HG03469 (cell line): ENCODE measurements around the gene NPAS3.

Source experiments
- ATAC-seq: cut with Tn5 transposase; IDR thresholded peaks from one replicate; pipeline ENCODE4 v1.9.1; 2021; ENCODE audit warnings: mild to moderate bottlenecking, moderate library complexity, moderate number of reproducible peaks; ENCODE audit not compliant: unreplicated experiment

NPAS3 gene

DNA sequence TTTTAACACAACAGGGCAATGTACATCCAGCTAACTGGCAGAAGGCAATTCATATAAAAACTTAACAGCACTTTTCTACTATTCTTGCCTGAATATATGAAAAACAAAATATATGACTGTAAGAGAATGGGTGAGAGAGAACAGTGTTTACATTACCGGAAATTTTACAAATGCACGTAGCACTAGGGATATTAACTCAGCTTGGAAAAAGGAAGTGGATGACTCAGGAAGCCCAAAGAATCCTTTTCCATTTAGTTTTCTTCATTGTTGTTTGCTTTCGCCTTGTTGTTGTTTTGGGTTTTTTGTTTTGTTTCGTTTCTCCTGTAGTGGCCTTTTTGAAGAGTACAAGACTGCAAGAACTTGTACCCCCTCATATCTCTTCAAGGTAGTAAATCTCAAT lies 716.7 kb downstream of the NPAS3 start:
- no peak for ATAC-seq

GRCh38 chr14:33657476-33657875 lies 718.8 kb downstream of the NPAS3 start:
- no peak for ATAC-seq

DNA sequence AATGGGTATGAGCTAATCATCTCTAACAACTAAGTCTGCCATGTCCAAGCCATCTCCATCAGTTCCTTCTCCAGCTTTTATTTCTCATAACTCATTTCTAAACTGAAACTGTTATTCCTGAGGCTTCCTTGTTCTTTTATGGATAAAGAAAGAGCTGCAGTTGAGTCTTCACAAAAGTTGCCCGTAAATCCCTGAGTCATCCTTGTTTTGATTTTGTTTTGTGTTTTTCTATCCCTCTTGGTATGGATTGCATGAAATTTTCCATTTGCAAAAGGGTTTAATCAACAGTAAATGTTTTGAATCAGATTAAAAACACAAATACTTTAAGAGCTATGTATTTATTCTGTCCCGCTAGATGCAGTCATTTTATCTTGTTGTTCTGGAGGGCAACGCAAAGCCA lies 721.6 kb downstream of the NPAS3 start:
- ATAC-seq, result no peak

- no peak for ATAC-seq
These were observed 722.4 kb downstream of the NPAS3 start for GRCh38 chr14:33661101-33661500.

- no peak for ATAC-seq
These were observed 729.4 kb downstream of the NPAS3 start for GRCh38 chr14:33668066-33668465.

DNA sequence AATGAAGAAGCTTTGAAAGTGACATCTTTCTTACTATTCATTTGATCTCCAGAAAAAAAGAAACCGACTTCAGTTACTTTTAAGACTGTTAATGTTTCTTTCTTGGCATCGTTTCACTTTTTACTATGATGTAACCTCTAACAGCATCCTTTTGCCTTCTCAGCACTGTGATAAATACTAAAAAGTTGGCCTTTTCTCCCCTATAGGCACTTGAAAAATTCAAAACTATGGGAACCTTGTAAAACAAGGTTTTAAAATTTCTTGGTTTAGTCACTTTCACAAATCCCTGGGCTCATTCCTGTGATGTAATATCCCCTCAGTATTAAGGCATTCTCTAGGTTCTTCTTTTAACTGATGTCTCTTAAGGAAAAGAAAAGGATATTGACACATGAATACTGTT lies 730.4 kb downstream of the NPAS3 start:
- no peak for ATAC-seq

DNA sequence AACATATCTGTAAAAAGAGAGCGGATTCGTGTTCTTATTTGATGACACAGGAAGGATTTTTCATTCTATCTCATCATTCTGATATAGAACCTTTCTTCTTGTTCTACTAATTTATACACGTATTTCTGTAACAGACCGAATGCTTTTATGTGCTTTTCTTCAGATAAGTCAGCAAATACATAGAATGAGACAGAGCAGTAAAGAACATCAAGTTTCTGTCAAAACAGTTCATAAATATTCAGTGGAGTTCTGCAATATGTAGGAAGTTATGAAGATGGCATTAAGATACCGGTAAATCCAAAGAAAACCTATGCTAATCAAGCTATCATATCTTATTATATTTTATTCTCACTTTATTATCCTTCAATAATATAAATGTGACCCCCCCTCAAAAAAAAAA lies 731.6 kb downstream of the NPAS3 start:
- no peak for ATAC-seq

DNA sequence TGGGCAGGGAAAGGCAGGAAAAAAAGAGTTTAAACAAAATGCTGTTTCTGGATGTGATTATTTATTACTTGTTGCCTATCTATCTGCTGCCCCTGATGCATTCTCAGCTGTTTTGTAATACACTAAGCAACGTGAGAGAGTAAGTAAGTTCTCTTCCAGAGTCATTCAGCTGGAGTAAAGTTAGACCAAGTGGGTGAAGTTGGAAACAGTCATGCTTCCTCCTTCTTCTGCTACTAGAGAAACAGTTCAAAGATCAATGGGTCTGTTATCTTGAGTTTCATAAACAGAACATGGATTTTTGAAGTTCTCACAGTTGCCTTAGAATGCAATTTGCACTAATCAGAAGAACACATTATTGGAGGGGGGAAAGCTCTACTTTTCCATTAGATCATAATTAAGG lies 732.9 kb downstream of the NPAS3 start:
- ATAC-seq, result no peak

GRCh38 chr14:33674927-33675326 lies 736.2 kb downstream of the NPAS3 start:
- ATAC-seq, result no peak

- ATAC-seq, result no peak
These were observed 736.9 kb downstream of the NPAS3 start for GRCh38 chr14:33675415-33676130.

DNA sequence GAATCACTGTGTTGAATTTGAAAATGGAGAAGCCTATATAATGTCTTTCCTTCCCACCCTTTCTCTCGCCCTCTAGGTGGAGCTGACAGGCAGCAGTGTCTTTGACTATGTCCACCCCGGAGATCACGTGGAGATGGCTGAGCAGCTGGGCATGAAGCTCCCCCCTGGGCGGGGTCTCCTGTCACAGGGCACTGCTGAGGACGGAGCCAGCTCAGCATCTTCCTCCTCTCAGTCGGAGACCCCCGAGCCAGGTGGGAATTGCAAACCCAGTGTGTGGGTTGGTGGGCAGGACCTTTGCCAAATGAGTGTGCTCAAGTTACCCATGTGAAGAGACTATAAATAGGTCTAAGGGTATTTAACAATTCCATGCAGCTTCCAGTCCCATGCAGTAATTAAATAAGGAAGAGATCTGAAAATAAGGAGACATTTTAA lies 737.5 kb downstream of the NPAS3 start:
- no peak for ATAC-seq

GRCh38 chr14:33676891-33677290 lies 738.2 kb downstream of the NPAS3 start:
- no peak for ATAC-seq

DNA sequence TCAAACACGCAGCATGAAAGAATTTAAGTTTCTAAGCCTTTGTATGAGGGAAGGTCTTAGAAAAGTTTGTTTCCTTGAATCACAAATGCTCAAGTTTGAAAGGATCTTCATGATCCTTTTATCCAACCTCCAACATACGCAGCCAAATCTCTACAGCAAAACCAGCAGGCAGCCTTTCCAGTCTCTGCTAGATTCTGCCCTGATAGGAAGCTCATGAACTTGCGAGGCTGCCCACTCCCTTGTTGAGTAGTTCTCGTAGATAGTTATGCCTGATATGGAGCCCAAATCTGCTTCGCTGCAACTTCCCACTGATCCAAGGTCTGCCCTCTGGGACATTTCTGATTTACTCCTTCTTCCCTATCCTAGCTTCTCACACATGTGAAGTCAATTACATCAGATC lies 739.3 kb downstream of the NPAS3 start:
- ATAC-seq, result no peak

- no peak for ATAC-seq
These were observed 740.3 kb downstream of the NPAS3 start for GRCh38 chr14:33679025-33679424.

- ATAC-seq, result no peak
These were observed 741.0 kb downstream of the NPAS3 start for GRCh38 chr14:33679461-33680225.

DNA sequence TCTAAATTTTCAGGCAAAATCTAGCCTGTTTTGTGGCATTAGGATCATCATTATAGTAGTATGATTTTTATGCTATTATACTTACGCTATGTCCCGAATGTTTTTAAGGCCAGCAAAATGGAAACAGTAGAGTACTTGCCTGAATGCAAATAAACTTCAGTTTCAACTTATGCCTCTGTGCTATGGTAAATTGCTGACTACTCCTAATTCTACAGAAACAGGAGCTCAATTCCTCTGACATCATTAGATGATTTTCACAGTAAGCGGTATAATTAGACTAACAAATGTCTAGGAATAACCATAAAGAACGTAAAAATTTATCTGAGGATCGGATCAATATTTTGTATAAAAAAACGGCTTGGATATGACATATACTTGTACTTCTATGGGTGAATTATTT lies 742.2 kb downstream of the NPAS3 start:
- no peak for ATAC-seq

DNA sequence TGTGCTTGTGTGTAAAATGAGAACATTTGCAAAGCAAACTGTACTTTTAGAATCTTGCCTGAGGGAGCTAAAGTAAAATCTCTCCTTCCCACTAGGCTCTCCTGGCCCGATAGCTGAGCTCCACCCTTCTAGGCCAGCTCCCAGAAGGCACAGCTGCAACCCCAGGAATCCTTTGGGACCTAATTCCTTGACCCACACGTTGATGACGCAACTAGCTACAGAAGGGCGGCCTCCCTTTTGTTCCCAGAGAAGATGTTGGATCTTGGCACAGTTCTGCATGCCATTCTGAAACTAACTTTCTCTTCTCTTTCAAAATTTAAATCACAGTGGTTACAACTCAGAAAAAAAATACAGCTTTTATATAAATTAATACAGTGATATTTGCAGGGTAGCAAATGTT lies 744.1 kb downstream of the NPAS3 start:
- ATAC-seq, result no peak

DNA sequence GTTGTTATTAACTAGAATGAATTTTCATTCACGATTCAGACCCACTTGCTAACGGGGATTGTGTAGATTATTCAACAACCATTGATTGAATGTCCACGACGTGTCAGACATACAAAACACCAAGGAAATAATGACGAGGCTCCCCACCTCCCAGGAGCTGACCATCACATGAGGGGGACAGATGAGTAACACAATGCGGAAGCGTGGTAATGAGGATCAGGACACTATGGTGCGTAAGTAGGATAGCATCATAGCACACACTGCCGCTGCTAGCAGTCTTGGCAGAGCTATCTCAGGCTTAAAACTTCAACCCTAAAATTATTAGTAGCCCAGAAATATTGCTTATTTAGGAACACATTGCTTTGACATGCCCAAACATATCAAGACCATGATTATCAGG lies 746.3 kb downstream of the NPAS3 start:
- ATAC-seq, result no peak

GRCh38 chr14:33685698-33686097 lies 747.0 kb downstream of the NPAS3 start:
- no peak for ATAC-seq

DNA sequence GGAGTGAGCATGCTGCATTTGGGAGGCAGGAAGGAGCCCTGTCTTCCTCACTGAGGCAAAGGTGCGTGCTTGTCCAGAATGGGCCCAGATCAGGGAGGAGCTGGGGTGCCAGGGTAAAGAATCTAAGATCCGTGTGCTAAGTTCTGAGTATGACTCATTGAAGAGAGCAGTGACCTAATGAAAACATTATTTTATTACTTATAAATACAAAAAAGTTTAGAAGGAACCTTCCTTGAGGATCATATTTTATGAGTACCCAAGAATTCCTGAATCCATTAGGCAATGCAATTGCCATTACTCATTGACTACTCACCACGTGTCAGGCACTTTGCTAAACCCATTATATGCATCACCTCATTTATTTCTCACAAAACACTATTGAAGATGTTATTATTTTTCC lies 747.5 kb downstream of the NPAS3 start:
- no peak for ATAC-seq

- no peak for ATAC-seq
These were observed 748.2 kb downstream of the NPAS3 start for GRCh38 chr14:33686856-33687255.

- no peak for ATAC-seq
These were observed 751.0 kb downstream of the NPAS3 start for GRCh38 chr14:33689680-33690079.
